ENCODE results near the gene ASB3.

ASB3 gene

DNA sequence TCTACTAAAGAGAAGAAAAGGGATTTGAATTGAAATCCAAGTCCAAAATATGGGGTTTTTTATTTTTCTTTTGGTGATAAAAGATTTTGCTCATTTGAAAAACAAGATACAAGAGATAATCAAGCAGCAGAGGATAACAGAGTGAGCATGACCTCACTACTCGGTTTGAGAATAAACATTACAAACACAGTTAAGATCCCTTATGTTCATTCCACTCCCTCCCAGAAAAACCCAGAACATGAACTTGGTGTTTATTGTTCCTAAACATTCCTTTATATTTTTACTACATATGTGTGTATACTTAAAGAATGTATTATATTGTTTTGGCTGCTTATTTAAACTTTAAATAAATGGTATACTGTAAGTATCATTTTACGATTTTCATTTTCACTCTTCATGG, 165.8 kb downstream of the ASB3 start:
- Histone ChIP-seq H3K27me3 (ENCODE audit: control insufficient read depth, insufficient read depth, low read length) (no peaks in the 10 kb centered on the region), H3K4me1 (ENCODE audit: control insufficient read depth, low read depth, low read length) (no peaks in the 10 kb centered on the region), H3K9ac (ENCODE audit: low read length) (no peak overlapping the region), H3K4me3 (ENCODE audit: low read length) (no peak overlapping the region), H3K36me3 (ENCODE audit: control insufficient read depth, low read depth, low read length) (no peaks in the 10 kb centered on the region), H3K27ac (ENCODE audit: low read length) (no peak overlapping the region), H3K9me3 (ENCODE audit: control insufficient read depth, low read depth, low read length) (no peaks in the 10 kb centered on the region)

All from iPS-18a (cell line).